Renal cortical epithelial cell (primary cell): ENCODE measurements around the gene POFUT1. TPM values are rescaled to one million over a fixed set of nuclear protein-coding genes. Genes with fewer than 3 reads are reported as not detected.

Experiments used
- DNase-seq: peaks from one replicate; pipeline ENCODE4 v3.0.0-alpha.2; 2011; ENCODE audit warnings: low read depth
- total RNA-seq: library from RNA; depleted of rRNA; stranded (reverse); fragments of >200 nt; gene quantifications from 2 replicates; pipeline ENCODE4 v1.2.3, GENCODE V29; 2014

POFUT1 gene
- total RNA-seq, 1 donor from 2014 or later = 36.0 TPM

- DNase-seq = peak; percentile 78
Observed at GRCh38 chr20:32277361-32278198, 69.9 kb downstream of the POFUT1 start, which contains the start of gene KIF3B. Gene KIF3B, plus strand, starts transcription at chr20:32277651. Its CDS starts 32,127 bp downstream, at chr20:32309778.

DNA sequence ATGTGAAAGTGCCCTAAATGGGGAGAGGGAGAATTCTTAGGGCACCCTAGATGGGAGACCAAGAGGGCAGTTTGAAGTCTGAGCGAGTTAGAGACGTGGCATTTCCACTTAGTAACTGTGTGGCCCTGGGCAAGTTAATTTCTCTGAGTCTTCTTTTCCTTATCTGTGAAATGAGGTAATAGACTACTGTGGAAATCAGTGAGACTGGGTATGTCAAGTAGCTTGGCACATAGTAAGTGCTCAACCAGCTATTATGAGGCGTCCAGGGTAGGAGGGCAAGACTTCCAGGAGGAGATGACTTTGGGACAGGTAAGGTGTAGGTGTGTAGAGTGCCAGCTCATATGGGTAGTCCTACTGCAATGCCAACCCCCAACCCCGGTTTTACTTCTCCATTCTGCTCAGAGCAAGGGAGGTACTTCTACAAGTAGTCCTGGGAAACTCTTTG is 70.5 kb downstream of the POFUT1 start:
- no peak for DNase-seq

DNA sequence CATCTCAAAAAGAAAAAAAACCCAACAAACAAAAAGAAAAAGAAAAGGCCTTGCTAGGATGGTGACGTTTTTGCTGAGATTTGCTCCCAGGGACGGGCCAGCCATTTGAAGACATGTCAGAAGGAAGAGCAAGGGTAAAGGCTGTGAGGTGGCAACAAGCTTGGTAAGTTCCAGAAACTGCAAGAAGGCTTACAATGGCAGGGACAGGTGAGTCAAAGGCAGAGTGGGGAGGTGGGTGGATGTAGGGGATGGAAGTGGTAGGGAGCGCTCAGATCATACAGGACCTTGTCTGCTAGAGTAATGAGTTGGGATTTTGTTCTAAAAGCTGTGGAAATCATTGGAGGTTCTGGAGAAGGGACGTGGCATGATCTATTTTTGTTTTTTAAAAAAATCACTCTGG is 74.0 kb downstream of the POFUT1 start:
- DNase-seq = no peak

DNA sequence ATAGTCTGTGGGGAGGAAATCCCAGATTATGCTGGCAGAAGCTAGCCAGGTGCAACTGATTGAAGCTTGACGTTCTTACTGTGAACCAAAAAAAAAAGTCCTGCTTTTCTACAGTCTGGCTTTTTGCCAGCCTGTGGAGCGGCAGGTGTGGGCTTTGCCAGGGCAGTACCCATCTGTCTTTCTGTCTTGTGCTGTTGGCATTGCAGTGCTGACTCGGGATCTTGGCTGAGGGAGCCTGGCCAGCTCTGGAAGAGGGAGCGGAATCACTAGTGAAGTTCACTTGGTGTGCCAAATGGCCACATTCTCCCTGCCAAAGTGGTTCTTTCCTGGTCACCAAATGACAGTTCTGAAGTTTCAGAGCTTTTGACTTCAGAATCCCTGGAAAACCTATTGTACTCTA is 74.8 kb downstream of the POFUT1 start:
- no peak for DNase-seq

DNA sequence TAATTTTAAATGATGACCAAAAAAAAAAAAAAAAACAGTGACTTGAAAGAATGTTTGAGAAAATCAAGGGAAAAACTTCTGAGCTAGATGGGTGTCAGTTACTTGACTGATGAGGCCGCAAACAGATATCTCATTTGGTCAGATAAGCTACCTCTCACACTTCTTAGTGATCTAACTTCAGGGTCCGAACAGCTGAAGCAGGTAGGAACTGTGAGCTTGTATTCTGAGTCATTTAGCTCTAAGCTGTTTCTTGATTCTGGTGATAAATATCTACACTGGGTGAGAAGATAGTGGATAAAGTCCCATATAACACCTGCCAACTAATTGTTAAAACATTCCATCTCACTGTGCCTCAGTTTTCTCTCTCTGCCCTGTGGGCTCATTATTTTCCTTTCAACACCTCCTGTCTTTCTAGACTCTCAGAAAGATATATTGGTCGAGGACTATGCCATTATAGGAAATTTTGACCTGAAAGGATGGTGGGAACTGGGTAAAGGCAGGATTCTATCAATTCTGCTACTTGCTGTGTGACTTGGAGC is 77.5 kb downstream of the POFUT1 start:
- DNase-seq = no peak

- no peak for DNase-seq
Observed at GRCh38 chr20:32285621-32286371, 78.1 kb downstream of the POFUT1 start.

DNA sequence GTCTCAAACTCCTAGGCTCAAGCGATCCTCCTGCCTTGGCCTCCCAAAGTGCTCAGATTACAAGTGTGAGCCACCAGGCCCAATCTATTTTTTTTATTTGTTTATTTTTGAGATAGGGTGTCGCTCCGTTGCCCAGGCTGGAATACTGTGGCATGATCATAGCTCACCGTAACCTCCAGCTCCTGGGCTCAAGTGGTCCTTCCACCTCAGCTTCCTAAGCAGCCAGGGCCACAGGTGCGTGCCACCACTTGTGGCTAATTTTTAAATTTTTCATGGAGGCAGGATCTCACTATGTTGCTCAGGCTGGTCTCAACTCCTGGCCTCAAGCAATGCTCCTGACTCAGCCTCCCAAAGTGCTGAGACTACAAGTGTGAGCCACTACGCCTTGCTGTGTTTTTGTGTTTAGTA is 79.6 kb downstream of the POFUT1 start:
- no peak for DNase-seq

Other genes starting within 250 kb of the POFUT1 start
- 0.10 and 0.17 TPM in 2 replicates for gene XKR7, start 239.7 kb upstream of the POFUT1 start, total RNA-seq
- gene CCM2L, start 197.4 kb upstream of the POFUT1 start, total RNA-seq = 0.35 TPM in 1 of 2 replicates, not detected in the other
- gene HCK, start 155.6 kb upstream of the POFUT1 start, total RNA-seq = not detected in 2 replicates
- 22.6 and 56.0 TPM in 2 replicates for gene TM9SF4, start 98.2 kb upstream of the POFUT1 start, total RNA-seq
- 2.6 and 4.3 TPM in 2 replicates for gene PLAGL2, start 137 bp upstream of the POFUT1 start, total RNA-seq
- gene KIF3B, start 69.8 kb downstream of the POFUT1 start, total RNA-seq = 25.0 and 60.9 TPM in 2 replicates
- gene ASXL1, start 150.5 kb downstream of the POFUT1 start, total RNA-seq = 27.1 and 54.8 TPM in 2 replicates